Neural progenitor cell (in vitro differentiated cells): Measurements from ENCODE around the gene ZNF19.

ENCODE experiments used
- CTCF ChIP-seq: fragments of 200-600 bp; sonication (generic); IDR thresholded peaks from 2 replicates; pipeline ENCODE4 v1.5.1; 2017; ENCODE audit warnings: antibody characterized with exemption, mild to moderate bottlenecking
- EZH2 ChIP-seq: fragments of 200-600 bp; sonication (generic); IDR thresholded peaks from 2 replicates; pipeline ENCODE4 v1.6.1; 2017; ENCODE audit warnings: antibody characterized with exemption, mild to moderate bottlenecking, moderate library complexity

- no peak for TF ChIP-seq CTCF
- no peak for TF ChIP-seq EZH2
Measured at GRCh38 chr16:71482569-71482968, 6.6 kb downstream of the ZNF19 start.
